Measurements from ENCODE around the gene FMO3. TPM values are rescaled to one million over a fixed set of nuclear protein-coding genes. Genes with fewer than 3 reads are reported as not detected.

FMO3 gene
- total and polyA plus RNA-seq, 2 of the 4 experiments (the other 2 are of a cell fraction): under 0.01 to 0.10 TPM

DNA sequence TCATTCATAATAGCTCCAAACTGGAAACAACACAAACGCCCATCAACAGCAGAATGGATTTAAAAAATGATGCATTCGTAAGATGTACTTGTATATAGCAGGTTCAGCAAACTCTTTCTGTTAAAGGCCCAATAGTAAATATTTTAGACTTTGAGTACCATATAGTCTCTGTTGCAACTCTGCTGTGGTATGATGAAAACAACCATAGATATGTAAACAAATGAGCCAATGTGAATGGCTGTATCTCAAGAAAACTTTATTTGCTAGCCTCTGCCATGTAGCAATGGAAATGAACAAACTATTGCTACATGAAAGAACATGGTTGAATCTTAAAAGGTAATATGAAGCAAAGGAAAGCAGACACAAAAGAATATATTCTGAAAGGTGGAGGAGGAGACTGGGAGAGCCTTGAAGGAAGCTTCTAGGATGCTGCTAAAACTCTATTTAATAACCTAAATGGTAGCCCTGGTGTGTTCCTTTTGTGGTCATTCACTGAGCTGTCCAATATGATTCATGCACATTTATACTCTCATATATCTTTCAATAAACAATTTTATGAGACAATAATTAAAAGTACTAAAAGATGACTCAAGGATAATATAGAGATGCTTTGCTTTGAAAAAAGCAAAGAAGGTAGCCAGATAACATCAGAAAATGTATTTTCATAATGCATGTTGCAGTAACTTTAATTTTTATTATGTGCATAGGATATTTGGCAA, 29.1 kb upstream of the FMO3 start:
- no peaks in the 10 kb centered on the region for H3K36me3 ChIP-seq (ENCODE audit: control insufficient read depth, insufficient read depth, low read length)
- DNase-seq (peak; percentile 43), ATAC-seq (ENCODE audit: low read depth) (peak; percentile 64)
- H3K27me3 ChIP-seq (ENCODE audit: control insufficient read depth, insufficient read depth, low read length): no peaks in the 10 kb centered on the region
- ChIA-PET CTCF (no interaction called here), POLR2A (ENCODE audit: unreplicated experiment) (no interaction called here)
- H3K4me3 ChIP-seq (ENCODE audit: insufficient read depth, low read depth, low read length): no peak overlapping the region
- WGBS, 2 experiments (ENCODE audit: extremely low coverage in 2 of 2, insufficient read length in 1 of 2): no CpG with 5 or more reads among the region's 2 CpGs
- intact Hi-C loops (cut with micrococcal nuclease): no loop called here
- H3K23ac ChIP-seq (ENCODE audit: low read depth, low read length): no peak overlapping the region
- H3K9me3 ChIP-seq (ENCODE audit: control insufficient read depth, insufficient read depth, low read length): no peaks in the 10 kb centered on the region
- no peak overlapping the region for H3K9ac ChIP-seq (ENCODE audit: low read depth, low read length)
- no peak overlapping the region for H2AK9ac ChIP-seq (replicated peaks; ENCODE audit: low read depth, low read length, poor library complexity)
- H2BK20ac ChIP-seq (ENCODE audit: low read depth, low read length): no peak overlapping the region
- TF ChIP-seq, protein P1, sequence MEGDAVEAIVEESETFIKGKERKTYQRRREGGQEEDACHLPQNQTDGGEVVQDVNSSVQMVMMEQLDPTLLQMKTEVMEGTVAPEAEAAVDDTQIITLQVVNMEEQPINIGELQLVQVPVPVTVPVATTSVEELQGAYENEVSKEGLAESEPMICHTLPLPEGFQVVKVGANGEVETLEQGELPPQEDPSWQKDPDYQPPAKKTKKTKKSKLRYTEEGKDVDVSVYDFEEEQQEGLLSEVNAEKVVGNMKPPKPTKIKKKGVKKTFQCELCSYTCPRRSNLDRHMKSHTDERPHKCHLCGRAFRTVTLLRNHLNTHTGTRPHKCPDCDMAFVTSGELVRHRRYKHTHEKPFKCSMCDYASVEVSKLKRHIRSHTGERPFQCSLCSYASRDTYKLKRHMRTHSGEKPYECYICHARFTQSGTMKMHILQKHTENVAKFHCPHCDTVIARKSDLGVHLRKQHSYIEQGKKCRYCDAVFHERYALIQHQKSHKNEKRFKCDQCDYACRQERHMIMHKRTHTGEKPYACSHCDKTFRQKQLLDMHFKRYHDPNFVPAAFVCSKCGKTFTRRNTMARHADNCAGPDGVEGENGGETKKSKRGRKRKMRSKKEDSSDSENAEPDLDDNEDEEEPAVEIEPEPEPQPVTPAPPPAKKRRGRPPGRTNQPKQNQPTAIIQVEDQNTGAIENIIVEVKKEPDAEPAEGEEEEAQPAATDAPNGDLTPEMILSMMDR (conservative IDR thresholded peaks at IDR 0.05; ENCODE audit: low read depth, low read length): no peak
- TF ChIP-seq SMC3 (IDR thresholded peaks at IDR 0.05; ENCODE audit: low read depth, low read length) (no peak), USF2 (IDR thresholded peaks at IDR 0.05; ENCODE audit: low read depth, low read length) (no peak), CEBPB (IDR thresholded peaks at IDR 0.05; ENCODE audit: low read depth, low read length) (peak; percentile 74)
- H3K4ac ChIP-seq (ENCODE audit: low read depth, low read length): no peak overlapping the region
- no peaks in the 10 kb centered on the region for H3K4me1 ChIP-seq (ENCODE audit: control insufficient read depth, insufficient read depth, low read length)
- H4K20me1 ChIP-seq (ENCODE audit: insufficient read depth, low read length): no peaks in the 10 kb centered on the region
- dilution Hi-C loops (cut with HindIII; ENCODE audit: low sequenced_read_pairs, unreplicated experiment): no loop called here
- no peak overlapping the region for H4K91ac ChIP-seq (ENCODE audit: insufficient read depth, low read depth, low read length)
- H2BK5ac ChIP-seq (ENCODE audit: low read depth, low read length, poor library complexity, severe bottlenecking): no peak overlapping the region
- BruUV-seq (replicated peaks): no TSS peak
- no peak overlapping the region for H3K27ac ChIP-seq (ENCODE audit: insufficient read depth, low read length)
- no peak overlapping the region for H3K14ac ChIP-seq (replicated peaks; ENCODE audit: low read depth, low read length)
- no peak overlapping the region for H2BK120ac ChIP-seq (ENCODE audit: low read depth, low read length)
- no peaks in the 10 kb centered on the region for H3K79me1 ChIP-seq (ENCODE audit: low read depth in 1 of 2, low read length in 2 of 2)
- H3K4me2 ChIP-seq (ENCODE audit: low read depth, low read length): no peak overlapping the region
- H4K5ac ChIP-seq (ENCODE audit: low read depth, low read length): no peak overlapping the region
- no peak overlapping the region for H2AFZ ChIP-seq (replicated peaks; ENCODE audit: low read length, poor library complexity)
- H2AK5ac ChIP-seq (ENCODE audit: low read depth, low read length): no peak overlapping the region
- no peak overlapping the region for H4K8ac ChIP-seq (ENCODE audit: low read depth in 2 of 2, low read length in 2 of 2)
- H3K56ac ChIP-seq (ENCODE audit: extremely low read depth, insufficient read depth, low read length): no peak overlapping the region
- no peaks in the 10 kb centered on the region for H3K9me1 ChIP-seq (ENCODE audit: insufficient read depth, low read length)
- H3K18ac ChIP-seq (ENCODE audit: low read depth, low read length): no peak overlapping the region
- in situ Hi-C loops (cut with MboI; ENCODE audit: low sequenced_read_pairs): no loop called here
- H2BK15ac ChIP-seq (ENCODE audit: low read depth, low read length): no peak overlapping the region
